MCF 10A (cell line): ENCODE measurements around the gene SACM1L. TPM values are rescaled to one million over a fixed set of nuclear protein-coding genes. Genes with fewer than 3 reads are reported as not detected.

ENCODE experiments used
- BruUV-seq: library from RNA; stranded (reverse); fragments of 400-500 nt; replicated peaks from 2 replicates; lab custom pipeline; 2021; lab: Mats Ljungman, UMichigan
- CTCF ChIA-PET: fragments of 300-600 bp; sonication (Branson Sonifier 250); formaldehyde crosslinking; extraction: SDS; loops from one replicate; lab custom pipeline; 2021; ENCODE audit warnings: antibody characterized with exemption, inconsistent platforms; lab: Yijun Ruan, JAX
- POLR2A ChIA-PET: fragments of 300-600, 350-650 bp; sonication (Branson Sonifier 250); formaldehyde crosslinking; extraction: SDS; loops from one replicate; lab custom pipeline; 2020; ENCODE audit warnings: antibody characterized with exemption, inconsistent platforms; lab: Yijun Ruan, JAX
- DNase-seq: peaks from one replicate; pipeline ENCODE4 v3.0.0-alpha.2; 2018; ENCODE audit not compliant: unreplicated experiment
- H3K27ac Mint-ChIP-seq: one replicate; pipeline ENCODE4 v1.8.0; 2022; ENCODE audit warnings: mild to moderate bottlenecking, low read depth, mixed read lengths; ENCODE audit not compliant: unreplicated experiment
- H3K27me3 Mint-ChIP-seq: one replicate; pipeline ENCODE4 v1.8.0; 2022; ENCODE audit warnings: mixed read lengths; ENCODE audit not compliant: insufficient read depth, unreplicated experiment
- H3K36me3 Mint-ChIP-seq: one replicate; pipeline ENCODE4 v1.8.0; 2022; ENCODE audit warnings: mild to moderate bottlenecking, moderate library complexity, mixed read lengths; ENCODE audit not compliant: insufficient read depth, unreplicated experiment
- H3K4me1 Mint-ChIP-seq: one replicate; pipeline ENCODE4 v1.8.0; 2022; ENCODE audit warnings: mixed read lengths; ENCODE audit not compliant: insufficient read depth, unreplicated experiment
- H3K4me3 Mint-ChIP-seq: one replicate; pipeline ENCODE4 v1.8.0; 2022; ENCODE audit warnings: mild to moderate bottlenecking, moderate library complexity, mixed read lengths; ENCODE audit not compliant: unreplicated experiment
- H3K9me3 Mint-ChIP-seq: one replicate; pipeline ENCODE4 v1.8.0; 2022; ENCODE audit warnings: mixed read lengths; ENCODE audit not compliant: unreplicated experiment
- intact Hi-C: fragments of 100-400 bp; cut with micrococcal nuclease; formaldehyde crosslinking; loops from 2 replicates; pipeline ENCODE4 v1.14.1; 2022
- total RNA-seq: library from RNA; stranded (reverse); gene quantifications from 2 replicates; pipeline ENCODE4 v1.2.3, GENCODE V29; 2022
- TF ChIP-seq, protein P1 (sequence below): fragments of 200-600 bp; IDR thresholded peaks from one replicate; pipeline ENCODE4 v1.8.0; 2022; ENCODE audit warnings: antibody characterized with exemption, mild to moderate bottlenecking; ENCODE audit not compliant: unreplicated experiment

Gene SACM1L
- total RNA-seq, 1 experiment from 2014 or later = 39.3 TPM

GRCh38 chr3:45700570-45701073, 11.4 kb downstream of the SACM1L start:
- DNase-seq = no peak
- CTCF ChIA-PET = no interaction called here
- Mint-ChIP-seq H3K4me3 (no peak overlapping the region), H3K36me3 (peaks cover 45% of the 10 kb centered on the region), H3K27ac (no peak overlapping the region), H3K9me3 (no peaks in the 10 kb centered on the region), H3K27me3 (no peaks in the 10 kb centered on the region), H3K4me1 (peaks cover 10% of the 10 kb centered on the region)
- TF ChIP-seq, protein P1, sequence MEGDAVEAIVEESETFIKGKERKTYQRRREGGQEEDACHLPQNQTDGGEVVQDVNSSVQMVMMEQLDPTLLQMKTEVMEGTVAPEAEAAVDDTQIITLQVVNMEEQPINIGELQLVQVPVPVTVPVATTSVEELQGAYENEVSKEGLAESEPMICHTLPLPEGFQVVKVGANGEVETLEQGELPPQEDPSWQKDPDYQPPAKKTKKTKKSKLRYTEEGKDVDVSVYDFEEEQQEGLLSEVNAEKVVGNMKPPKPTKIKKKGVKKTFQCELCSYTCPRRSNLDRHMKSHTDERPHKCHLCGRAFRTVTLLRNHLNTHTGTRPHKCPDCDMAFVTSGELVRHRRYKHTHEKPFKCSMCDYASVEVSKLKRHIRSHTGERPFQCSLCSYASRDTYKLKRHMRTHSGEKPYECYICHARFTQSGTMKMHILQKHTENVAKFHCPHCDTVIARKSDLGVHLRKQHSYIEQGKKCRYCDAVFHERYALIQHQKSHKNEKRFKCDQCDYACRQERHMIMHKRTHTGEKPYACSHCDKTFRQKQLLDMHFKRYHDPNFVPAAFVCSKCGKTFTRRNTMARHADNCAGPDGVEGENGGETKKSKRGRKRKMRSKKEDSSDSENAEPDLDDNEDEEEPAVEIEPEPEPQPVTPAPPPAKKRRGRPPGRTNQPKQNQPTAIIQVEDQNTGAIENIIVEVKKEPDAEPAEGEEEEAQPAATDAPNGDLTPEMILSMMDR = no peak
- BruUV-seq = no TSS peak
- intact Hi-C loops = no loop called here
- POLR2A ChIA-PET = interaction anchor here (1.1 to 2.3 kb wide), 2 partner anchors 11 to 21 kb away, joined by 3 to 13 read pairs; partner anchors contain the start of gene SACM1L

DNA sequence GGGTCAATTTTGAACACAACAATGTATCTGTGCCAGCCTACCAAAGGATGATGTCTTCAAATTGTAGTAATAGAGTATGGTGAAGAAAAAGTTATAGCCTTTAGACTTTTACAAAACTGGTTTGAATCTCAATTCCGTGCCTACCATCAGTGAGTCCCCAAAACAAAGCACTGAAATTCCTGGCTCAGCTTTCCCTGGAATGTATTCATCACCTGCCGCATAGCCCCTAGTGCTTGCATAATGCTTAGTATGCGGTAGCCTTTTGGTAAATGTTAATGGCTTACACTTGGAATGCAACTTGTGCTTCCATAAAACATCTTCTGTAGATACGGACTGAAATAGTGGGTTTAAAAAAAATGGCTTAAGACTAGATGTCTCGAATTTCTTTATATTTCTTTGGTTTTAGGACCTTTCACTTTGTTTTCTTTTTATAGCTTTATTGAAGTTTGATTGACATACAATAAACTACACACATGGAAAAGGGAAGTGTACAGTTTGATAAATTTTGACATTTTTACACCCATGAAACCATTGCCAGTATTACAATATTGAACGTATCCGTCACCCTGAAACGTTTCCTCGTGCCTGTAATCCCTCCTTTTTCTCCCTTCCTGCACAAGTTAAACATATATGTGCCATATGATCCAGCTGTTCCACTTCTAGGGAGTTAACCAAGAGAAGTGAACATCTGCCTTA, 12.1 kb downstream of the SACM1L start:
- BruUV-seq = no TSS peak
- ChIA-PET POLR2A (no interaction called here), CTCF (interaction anchor here (0.7 kb wide), 1 partner anchor 663 kb away, joined by 3 read pairs; no protein-coding TSS in a partner anchor)
- Mint-ChIP-seq H3K4me1 (peaks cover 10% of the 10 kb centered on the region), H3K27me3 (no peaks in the 10 kb centered on the region), H3K36me3 (peaks cover 50% of the 10 kb centered on the region), H3K27ac (no peak overlapping the region), H3K4me3 (no peak overlapping the region), H3K9me3 (no peaks in the 10 kb centered on the region)
- TF ChIP-seq, protein P1 = no peak
- DNase-seq = no peak
- intact Hi-C loops = no loop called here

DNA sequence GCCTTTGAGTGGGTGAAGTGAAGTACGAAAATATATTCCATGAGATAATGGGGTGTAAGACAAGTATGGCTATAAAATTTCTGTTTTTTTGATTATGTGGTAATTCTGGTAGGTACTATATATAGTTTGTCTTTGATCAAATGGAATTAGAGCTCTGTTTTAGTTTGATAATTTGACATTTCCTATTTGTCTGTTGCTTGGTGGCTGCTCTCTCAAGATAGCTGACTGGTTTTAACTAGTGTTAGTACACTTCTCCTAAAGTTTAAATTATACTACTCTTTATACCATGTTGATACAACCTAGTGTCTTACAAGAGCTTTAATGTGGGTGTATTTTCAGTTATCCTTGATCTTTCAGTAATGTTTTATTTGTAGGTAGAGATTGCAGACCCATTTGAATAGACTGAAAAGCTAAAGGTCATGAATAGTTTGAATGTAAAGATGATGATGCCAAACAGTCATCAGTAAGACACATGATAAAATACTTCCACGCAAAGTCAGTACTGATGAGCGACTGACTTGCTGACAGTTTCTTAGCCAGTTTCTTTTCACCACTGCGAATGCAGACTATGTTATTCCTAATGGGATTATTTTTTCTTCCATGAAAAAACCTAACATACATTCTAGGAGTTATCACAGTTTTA, 15.2 kb downstream of the SACM1L start:
- Mint-ChIP-seq H3K36me3 (peaks cover 50% of the 10 kb centered on the region), H3K4me1 (peaks cover 10% of the 10 kb centered on the region), H3K27ac (no peak overlapping the region), H3K27me3 (no peaks in the 10 kb centered on the region), H3K9me3 (no peaks in the 10 kb centered on the region), H3K4me3 (no peak overlapping the region)
- no peak for DNase-seq
- ChIA-PET POLR2A (interaction anchor here (1.0 to 3.0 kb wide), 5 partner anchors 9 to 152 kb away, joined by 3 to 11 read pairs (median 4); partner anchors contain the start of gene SACM1L), CTCF (interaction anchor here (0.5 to 1.4 kb wide), 5 partner anchors 11 to 1460 kb away, joined by 4 to 7 read pairs (median 5); no protein-coding TSS in a partner anchor)
- intact Hi-C loops = no loop called here
- no TSS peak for BruUV-seq
- TF ChIP-seq, protein P1 = no peak
